ENCODE measurements around the gene GPAT2.
"Not testable (repeated sequence)": the region's sequence is repeated elsewhere in the genome, so short reads cannot be mapped to it uniquely, and the experiment has no call there.

Gene GPAT2

GRCh38 chr2:96063116-96063899, 28.6 kb upstream of the GPAT2 start:
- peak; percentile 90 for ATAC-seq (ENCODE audit: low read depth)
- DNase-seq (ENCODE audit: low spot score); H3K27me3 ChIP-seq (ENCODE audit: insufficient read depth, poor library complexity, severe bottlenecking); H3K4me1 ChIP-seq (ENCODE audit: insufficient read depth, poor library complexity, severe bottlenecking); H3K36me3 ChIP-seq (ENCODE audit: low read depth); H3K4me3 ChIP-seq (ENCODE audit: severe bottlenecking); H3K9me3 ChIP-seq (ENCODE audit: severe bottlenecking): not testable (repeated sequence)
- peak; percentile 70 for TF ChIP-seq CTCF (IDR thresholded peaks at IDR 0.05; ENCODE audit: poor library complexity, severe bottlenecking)
- peak overlapping the region; percentile 45 for H3K27ac ChIP-seq (ENCODE audit: poor library complexity, severe bottlenecking)

- not testable (repeated sequence) for H3K4me1 ChIP-seq (ENCODE audit: insufficient read depth, poor library complexity, severe bottlenecking); H3K27me3 ChIP-seq (ENCODE audit: insufficient read depth, poor library complexity, severe bottlenecking); H3K9me3 ChIP-seq (ENCODE audit: severe bottlenecking); DNase-seq (ENCODE audit: low spot score); H3K4me3 ChIP-seq (ENCODE audit: severe bottlenecking); ATAC-seq (ENCODE audit: low read depth); H3K27ac ChIP-seq (ENCODE audit: poor library complexity, severe bottlenecking); H3K36me3 ChIP-seq (ENCODE audit: low read depth)
These were observed 27.8 kb upstream of the GPAT2 start for GRCh38 chr2:96062483-96062882.

- not testable (repeated sequence) for ATAC-seq (ENCODE audit: low read depth)
These were observed 27.2 kb upstream of the GPAT2 start for GRCh38 chr2:96061901-96062300.

GRCh38 chr2:96061197-96061817, 26.6 kb upstream of the GPAT2 start:
- DNase-seq (ENCODE audit: low spot score); H3K36me3 ChIP-seq (ENCODE audit: low read depth); ATAC-seq (ENCODE audit: low read depth); H3K4me1 ChIP-seq (ENCODE audit: insufficient read depth, poor library complexity, severe bottlenecking); H3K9me3 ChIP-seq (ENCODE audit: severe bottlenecking); H3K27me3 ChIP-seq (ENCODE audit: insufficient read depth, poor library complexity, severe bottlenecking); H3K4me3 ChIP-seq (ENCODE audit: severe bottlenecking); H3K27ac ChIP-seq (ENCODE audit: poor library complexity, severe bottlenecking): not testable (repeated sequence)

More at GRCh38 chr2:96061901-96062300, 27.2 kb upstream of the GPAT2 start:
- not testable (repeated sequence) for DNase-seq (ENCODE audit: low spot score); H3K36me3 ChIP-seq (ENCODE audit: low read depth); H3K4me1 ChIP-seq (ENCODE audit: insufficient read depth, poor library complexity, severe bottlenecking); H3K9me3 ChIP-seq (ENCODE audit: severe bottlenecking); H3K27ac ChIP-seq (ENCODE audit: poor library complexity, severe bottlenecking); H3K27me3 ChIP-seq (ENCODE audit: insufficient read depth, poor library complexity, severe bottlenecking); H3K4me3 ChIP-seq (ENCODE audit: severe bottlenecking)

GRCh38 chr2:96060325-96060724, 25.6 kb upstream of the GPAT2 start:
- ATAC-seq (ENCODE audit: low read depth): not testable (repeated sequence)

GRCh38 chr2:96059443-96059842, 24.7 kb upstream of the GPAT2 start:
- not testable (repeated sequence) for ATAC-seq (ENCODE audit: low read depth); H3K4me1 ChIP-seq (ENCODE audit: insufficient read depth, poor library complexity, severe bottlenecking); DNase-seq (ENCODE audit: low spot score); H3K27me3 ChIP-seq (ENCODE audit: insufficient read depth, poor library complexity, severe bottlenecking); H3K4me3 ChIP-seq (ENCODE audit: severe bottlenecking); H3K27ac ChIP-seq (ENCODE audit: poor library complexity, severe bottlenecking); H3K36me3 ChIP-seq (ENCODE audit: low read depth); H3K9me3 ChIP-seq (ENCODE audit: severe bottlenecking)

More at GRCh38 chr2:96060325-96060724, 25.6 kb upstream of the GPAT2 start:
- H3K27me3 ChIP-seq (ENCODE audit: insufficient read depth, poor library complexity, severe bottlenecking); H3K36me3 ChIP-seq (ENCODE audit: low read depth); H3K4me3 ChIP-seq (ENCODE audit: severe bottlenecking); H3K9me3 ChIP-seq (ENCODE audit: severe bottlenecking); H3K4me1 ChIP-seq (ENCODE audit: insufficient read depth, poor library complexity, severe bottlenecking); DNase-seq (ENCODE audit: low spot score); H3K27ac ChIP-seq (ENCODE audit: poor library complexity, severe bottlenecking): not testable (repeated sequence)

- H3K27me3 ChIP-seq (ENCODE audit: insufficient read depth, poor library complexity, severe bottlenecking); H3K4me1 ChIP-seq (ENCODE audit: insufficient read depth, poor library complexity, severe bottlenecking); H3K27ac ChIP-seq (ENCODE audit: poor library complexity, severe bottlenecking); H3K36me3 ChIP-seq (ENCODE audit: low read depth); H3K4me3 ChIP-seq (ENCODE audit: severe bottlenecking); ATAC-seq (ENCODE audit: low read depth); DNase-seq (ENCODE audit: low spot score); H3K9me3 ChIP-seq (ENCODE audit: severe bottlenecking): not testable (repeated sequence)
These were observed 21.1 kb upstream of the GPAT2 start for GRCh38 chr2:96055830-96056229.

- not testable (repeated sequence) for ATAC-seq (ENCODE audit: low read depth); H3K27ac ChIP-seq (ENCODE audit: poor library complexity, severe bottlenecking); H3K9me3 ChIP-seq (ENCODE audit: severe bottlenecking); H3K4me3 ChIP-seq (ENCODE audit: severe bottlenecking); H3K27me3 ChIP-seq (ENCODE audit: insufficient read depth, poor library complexity, severe bottlenecking); H3K36me3 ChIP-seq (ENCODE audit: low read depth); H3K4me1 ChIP-seq (ENCODE audit: insufficient read depth, poor library complexity, severe bottlenecking); DNase-seq (ENCODE audit: low spot score)
These were observed 19.8 kb upstream of the GPAT2 start for GRCh38 chr2:96054537-96054936.

GRCh38 chr2:96053385-96053784, 18.7 kb upstream of the GPAT2 start:
- H3K4me1 ChIP-seq (ENCODE audit: insufficient read depth, poor library complexity, severe bottlenecking); DNase-seq (ENCODE audit: low spot score); ATAC-seq (ENCODE audit: low read depth); H3K9me3 ChIP-seq (ENCODE audit: severe bottlenecking); H3K27me3 ChIP-seq (ENCODE audit: insufficient read depth, poor library complexity, severe bottlenecking); H3K4me3 ChIP-seq (ENCODE audit: severe bottlenecking); H3K36me3 ChIP-seq (ENCODE audit: low read depth); H3K27ac ChIP-seq (ENCODE audit: poor library complexity, severe bottlenecking): not testable (repeated sequence)

- H3K27ac ChIP-seq (ENCODE audit: poor library complexity, severe bottlenecking); DNase-seq (ENCODE audit: low spot score); H3K27me3 ChIP-seq (ENCODE audit: insufficient read depth, poor library complexity, severe bottlenecking); H3K4me1 ChIP-seq (ENCODE audit: insufficient read depth, poor library complexity, severe bottlenecking); H3K4me3 ChIP-seq (ENCODE audit: severe bottlenecking); ATAC-seq (ENCODE audit: low read depth); H3K36me3 ChIP-seq (ENCODE audit: low read depth); H3K9me3 ChIP-seq (ENCODE audit: severe bottlenecking): not testable (repeated sequence)
These were observed 17.9 kb upstream of the GPAT2 start for GRCh38 chr2:96052632-96053031.
